ENCODE results near the gene SRGAP3. TPM values are rescaled to one million over a fixed set of nuclear protein-coding genes. Genes with fewer than 3 reads are reported as not detected.
"Not testable (repeated sequence)": the region's sequence is repeated elsewhere in the genome, so short reads cannot be mapped to it uniquely, and the experiment has no call there.

SRGAP3 gene
- total RNA-seq, 4 donors from 2014 or later = 7.5 to 33.8 (median 16.0) TPM

- intact Hi-C loops (cut with DNase I; ENCODE audit: low total_unique reads) = no loop called here
- TF ChIP-seq POLR2A (IDR thresholded peaks at IDR 0.05) (no peak), POLR2AphosphoS5 (IDR thresholded peaks at IDR 0.05) (no peak), CTCF (IDR thresholded peaks at IDR 0.05) (no peak), EP300 (IDR thresholded peaks at IDR 0.05; ENCODE audit: low read depth) (no peak)
- Histone ChIP-seq H3K4me1 (peaks cover 0 to 10% (median 7%) of the 10 kb centered on the region in 4 donors), H3K4me3 (no peak overlapping the region), H3K9me3 (no peaks in the 10 kb centered on the region), H3K27me3 (no peaks in the 10 kb centered on the region), H3K27ac (no peak overlapping the region), H3K36me3 (no peaks in the 10 kb centered on the region)
- DNase-seq = no peak
- in situ Hi-C loops (cut with MboI; ENCODE audit: low pct_ligation_motif_present in 1 of 4, low pct_unique_long_range_greater_than_20kb in 1 of 4, low sequenced_read_pairs in 3 of 4) = no loop called here
- WGBS, 2 donors (ENCODE audit: low coverage in 1 of 2) = 61 to 72% methylated on average over 3 to 15 of the region's 15 CpGs
Measured at GRCh38 chr3:9091486-9092235, 157.8 kb downstream of the SRGAP3 start.

- Histone ChIP-seq H3K27ac (no peak overlapping the region), H3K4me1 (peaks cover 0 to 10% (median 7%) of the 10 kb centered on the region in 4 donors), H3K36me3 (no peaks in the 10 kb centered on the region), H3K27me3 (no peaks in the 10 kb centered on the region), H3K9me3 (no peaks in the 10 kb centered on the region), H3K4me3 (no peak overlapping the region)
- in situ Hi-C loops (cut with MboI; ENCODE audit: low pct_ligation_motif_present in 1 of 4, low pct_unique_long_range_greater_than_20kb in 1 of 4, low sequenced_read_pairs in 3 of 4) = no loop called here
- TF ChIP-seq EP300 (IDR thresholded peaks at IDR 0.05; ENCODE audit: low read depth) (no peak), CTCF (IDR thresholded peaks at IDR 0.05) (no peak), POLR2A (IDR thresholded peaks at IDR 0.05) (no peak), POLR2AphosphoS5 (IDR thresholded peaks at IDR 0.05) (no peak)
- intact Hi-C loops (cut with DNase I; ENCODE audit: low total_unique reads) = no loop called here
- WGBS, 2 donors (ENCODE audit: low coverage in 1 of 2) = 41% methylated on average over 12 of the region's 12 CpGs; no CpG with 5 or more reads in 1 of the 2 donors
- peak; percentile 26 for DNase-seq
Measured at GRCh38 chr3:9088441-9089353, 160.7 kb downstream of the SRGAP3 start.

GRCh38 chr3:9087831-9088413 lies 161.5 kb downstream of the SRGAP3 start:
- WGBS, 2 donors (ENCODE audit: low coverage in 1 of 2) = 70 to 78% methylated on average over 3 to 8 of the region's 8 CpGs
- H3K36me3 ChIP-seq = no peaks in the 10 kb centered on the region
- in situ Hi-C loops (cut with MboI; ENCODE audit: low pct_ligation_motif_present in 1 of 4, low pct_unique_long_range_greater_than_20kb in 1 of 4, low sequenced_read_pairs in 3 of 4) (no loop called here), intact Hi-C loops (cut with DNase I; ENCODE audit: low total_unique reads) (no loop called here)
- no peak for DNase-seq
- no peaks in the 10 kb centered on the region for H3K27me3 ChIP-seq
- no peak for TF ChIP-seq EP300 (IDR thresholded peaks at IDR 0.05; ENCODE audit: low read depth)
- TF ChIP-seq POLR2A (IDR thresholded peaks at IDR 0.05) = no peak
- no peak for TF ChIP-seq POLR2AphosphoS5 (IDR thresholded peaks at IDR 0.05)
- no peak for TF ChIP-seq CTCF (IDR thresholded peaks at IDR 0.05)
- H3K4me3 ChIP-seq = no peak overlapping the region
- peaks cover 0 to 10% (median 7%) of the 10 kb centered on the region in 4 donors for H3K4me1 ChIP-seq
- no peak overlapping the region for H3K27ac ChIP-seq
- H3K9me3 ChIP-seq = no peaks in the 10 kb centered on the region

- intact Hi-C loops (cut with DNase I; ENCODE audit: low total_unique reads); H3K4me1 ChIP-seq; H3K4me3 ChIP-seq; H3K27ac ChIP-seq; DNase-seq; H3K9me3 ChIP-seq; H3K27me3 ChIP-seq; in situ Hi-C loops (cut with MboI; ENCODE audit: low pct_ligation_motif_present in 1 of 4, low pct_unique_long_range_greater_than_20kb in 1 of 4, low sequenced_read_pairs in 3 of 4); H3K36me3 ChIP-seq: not testable (repeated sequence)
- 53 to 60% methylated on average over 2 of the region's 2 CpGs for WGBS, 2 donors (ENCODE audit: low coverage in 1 of 2)
Measured at GRCh38 chr3:9085428-9085827, 164.0 kb downstream of the SRGAP3 start.
